AG09319 (cell line): ENCODE results near the gene CMTM8.

Source experiments
- DNase-seq: peaks from one replicate; pipeline ENCODE4 v3.0.0-alpha.2; 2010; ENCODE audit warnings: low read depth; ENCODE audit errors: extremely low read depth
- CTCF ChIP-seq: IDR thresholded peaks from 2 replicates; pipeline ENCODE4 v1.5.1; 2011; ENCODE audit warnings: low read depth, mild to moderate bottlenecking, inconsistent platforms, low read length, moderate library complexity

Gene CMTM8

GRCh38 chr3:32284443-32285212, 46.1 kb downstream of the CMTM8 start:
- no peak for DNase-seq
- no peak for TF ChIP-seq CTCF

GRCh38 chr3:32285891-32286290, 47.4 kb downstream of the CMTM8 start:
- no peak for TF ChIP-seq CTCF
- no peak for DNase-seq

- no peak for DNase-seq
- no peak for TF ChIP-seq CTCF
Observed at GRCh38 chr3:32288819-32289218, 50.3 kb downstream of the CMTM8 start.

- no peak for TF ChIP-seq CTCF
- no peak for DNase-seq
Observed at GRCh38 chr3:32290619-32291018, 52.1 kb downstream of the CMTM8 start.

- no peak for TF ChIP-seq CTCF
- no peak for DNase-seq
Observed at GRCh38 chr3:32292085-32292796, 53.8 kb downstream of the CMTM8 start.

- DNase-seq: no peak
- no peak for TF ChIP-seq CTCF
Observed at GRCh38 chr3:32293903-32294302, 55.4 kb downstream of the CMTM8 start.
